Right atrium auricular region (tissue), 2 donors: ENCODE data around the gene CCR2. TPM values are rescaled to one million over a fixed set of nuclear protein-coding genes. Genes with fewer than 3 reads are reported as not detected.

ENCODE experiments used
- DNase-seq: peaks from one replicate; pipeline ENCODE4 v3.0.0-alpha.2; 2019; ENCODE audit warnings: low spot score
- H3K27ac ChIP-seq, 2 donors: fragments of 200-600 bp; sonication (generic); 1 replicate in 1 of 2; 2 replicates in 1 of 2; pipeline ENCODE4 v1.5.1; 2016 to 2019
- H3K27me3 ChIP-seq, 2 donors: fragments of 200-600 bp; sonication (generic); one replicate each; pipeline versions ENCODE4 v1.5.1 to v1.6.0; 2017 to 2019
- H3K36me3 ChIP-seq: fragments of 200-600 bp; sonication (generic); one replicate; pipeline ENCODE4 v1.5.1; 2016
- H3K4me1 ChIP-seq, 2 donors: fragments of 200-600 bp; sonication (generic); one replicate each; pipeline versions ENCODE4 v1.5.1 to v1.6.0; 2017 to 2019
- H3K4me3 ChIP-seq, 2 donors: fragments of 200-600 bp; sonication (generic); 1 replicate in 1 of 2; 2 replicates in 1 of 2; pipeline ENCODE4 v1.5.1; 2017 to 2019; ENCODE audit warnings: mild to moderate bottlenecking in 1 of 2, moderate library complexity in 1 of 2
- H3K9me3 ChIP-seq, 2 donors: fragments of 200-600 bp; sonication (generic); one replicate each; pipeline ENCODE4 v1.5.1; 2019
- total RNA-seq, 2 donors: library from RNA; depleted of rRNA; stranded (reverse); fragments of >200 nt; gene quantifications; one replicate each; pipeline ENCODE4 v1.1.0, GENCODE V29; 2016
- TF ChIP-seq, protein P1 (sequence below), 2 donors: fragments of 200-600 bp; sonication (generic); IDR thresholded peaks; one replicate each; pipeline ENCODE4 v1.5.1; 2019; ENCODE audit warnings: antibody characterized with exemption in 2 of 2

The CCR2 gene
- total RNA-seq, 2 donors from 2014 or later: 0.33 to 2.1 TPM

DNA sequence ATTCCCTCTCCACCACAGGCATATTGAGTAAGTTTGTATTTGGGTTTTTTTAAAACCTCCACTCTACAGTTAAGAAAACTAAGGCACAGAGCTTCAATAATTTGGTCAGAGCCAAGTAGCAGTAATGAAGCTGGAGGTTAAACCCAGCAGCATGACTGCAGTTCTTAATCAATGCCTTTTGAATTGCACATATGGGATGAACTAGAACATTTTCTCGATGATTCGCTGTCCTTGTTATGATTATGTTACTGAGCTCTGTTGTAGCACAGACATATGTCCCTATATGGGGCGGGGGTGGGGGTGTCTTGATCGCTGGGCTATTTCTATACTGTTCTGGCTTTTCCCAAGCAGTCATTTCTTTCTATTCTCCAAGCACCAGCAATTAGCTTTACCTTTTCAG is 15.2 kb downstream of the CCR2 start:
- TF ChIP-seq, protein P1, sequence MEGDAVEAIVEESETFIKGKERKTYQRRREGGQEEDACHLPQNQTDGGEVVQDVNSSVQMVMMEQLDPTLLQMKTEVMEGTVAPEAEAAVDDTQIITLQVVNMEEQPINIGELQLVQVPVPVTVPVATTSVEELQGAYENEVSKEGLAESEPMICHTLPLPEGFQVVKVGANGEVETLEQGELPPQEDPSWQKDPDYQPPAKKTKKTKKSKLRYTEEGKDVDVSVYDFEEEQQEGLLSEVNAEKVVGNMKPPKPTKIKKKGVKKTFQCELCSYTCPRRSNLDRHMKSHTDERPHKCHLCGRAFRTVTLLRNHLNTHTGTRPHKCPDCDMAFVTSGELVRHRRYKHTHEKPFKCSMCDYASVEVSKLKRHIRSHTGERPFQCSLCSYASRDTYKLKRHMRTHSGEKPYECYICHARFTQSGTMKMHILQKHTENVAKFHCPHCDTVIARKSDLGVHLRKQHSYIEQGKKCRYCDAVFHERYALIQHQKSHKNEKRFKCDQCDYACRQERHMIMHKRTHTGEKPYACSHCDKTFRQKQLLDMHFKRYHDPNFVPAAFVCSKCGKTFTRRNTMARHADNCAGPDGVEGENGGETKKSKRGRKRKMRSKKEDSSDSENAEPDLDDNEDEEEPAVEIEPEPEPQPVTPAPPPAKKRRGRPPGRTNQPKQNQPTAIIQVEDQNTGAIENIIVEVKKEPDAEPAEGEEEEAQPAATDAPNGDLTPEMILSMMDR (IDR thresholded peaks at IDR 0.05): no peak
- DNase-seq: no peak
- H3K27ac ChIP-seq: no peak overlapping the region
- no peaks in the 10 kb centered on the region for H3K27me3 ChIP-seq
- no peak overlapping the region for H3K4me3 ChIP-seq
- H3K36me3 ChIP-seq: no peaks in the 10 kb centered on the region
- H3K9me3 ChIP-seq: no peaks in the 10 kb centered on the region
- H3K4me1 ChIP-seq: no peaks in the 10 kb centered on the region

DNA sequence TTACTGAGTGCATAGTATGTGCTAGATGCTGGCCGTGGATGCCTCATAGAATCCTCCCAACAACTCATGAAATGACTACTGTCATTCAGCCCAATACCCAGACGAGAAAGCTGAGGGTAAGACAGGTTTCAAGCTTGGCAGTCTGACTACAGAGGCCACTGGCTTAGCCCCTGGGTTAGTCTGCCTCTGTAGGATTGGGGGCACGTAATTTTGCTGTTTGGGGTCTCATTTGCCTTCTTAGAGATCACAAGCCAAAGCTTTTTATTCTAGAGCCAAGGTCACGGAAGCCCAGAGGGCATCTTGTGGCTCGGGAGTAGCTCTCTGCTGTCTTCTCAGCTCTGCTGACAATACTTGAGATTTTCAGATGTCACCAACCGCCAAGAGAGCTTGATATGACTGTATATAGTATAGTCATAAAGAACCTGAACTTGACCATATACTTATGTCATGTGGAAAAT is 15.8 kb downstream of the CCR2 start:
- no peak overlapping the region for H3K27ac ChIP-seq
- H3K36me3 ChIP-seq: no peaks in the 10 kb centered on the region
- no peaks in the 10 kb centered on the region for H3K9me3 ChIP-seq
- no peaks in the 10 kb centered on the region for H3K27me3 ChIP-seq
- H3K4me1 ChIP-seq: no peaks in the 10 kb centered on the region
- DNase-seq: no peak
- no peak overlapping the region for H3K4me3 ChIP-seq
- TF ChIP-seq, protein P1 (IDR thresholded peaks at IDR 0.05): no peak

DNA sequence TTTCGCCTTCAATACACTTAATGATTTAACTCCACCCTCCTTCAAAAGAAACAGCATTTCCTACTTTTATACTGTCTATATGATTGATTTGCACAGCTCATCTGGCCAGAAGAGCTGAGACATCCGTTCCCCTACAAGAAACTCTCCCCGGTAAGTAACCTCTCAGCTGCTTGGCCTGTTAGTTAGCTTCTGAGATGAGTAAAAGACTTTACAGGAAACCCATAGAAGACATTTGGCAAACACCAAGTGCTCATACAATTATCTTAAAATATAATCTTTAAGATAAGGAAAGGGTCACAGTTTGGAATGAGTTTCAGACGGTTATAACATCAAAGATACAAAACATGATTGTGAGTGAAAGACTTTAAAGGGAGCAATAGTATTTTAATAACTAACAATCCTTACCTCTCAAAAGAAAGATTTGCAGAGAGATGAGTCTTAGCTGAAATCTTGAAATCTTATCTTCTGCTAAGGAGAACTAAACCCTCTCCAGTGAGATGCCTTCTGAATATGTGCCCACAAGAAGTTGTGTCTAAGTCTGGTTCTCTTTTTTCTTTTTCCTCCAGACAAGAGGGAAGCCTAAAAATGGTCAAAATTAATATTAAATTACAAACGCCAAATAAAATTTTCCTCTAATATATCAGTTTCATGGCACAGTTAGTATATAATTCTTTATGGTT is 17.1 kb downstream of the CCR2 start, which contains the start of gene CCR5:
TSS of gene CCR5 (plus strand) at position 108 of the 680 bp plus-strand sequence. CDS start 1,957 bp downstream, outside the sequence.
- Histone ChIP-seq H3K36me3 (no peaks in the 10 kb centered on the region), H3K4me1 (no peaks in the 10 kb centered on the region), H3K27me3 (no peaks in the 10 kb centered on the region), H3K4me3 (no peak within 1 kb of the TSS), H3K9me3 (no peaks in the 10 kb centered on the region), H3K27ac (no peak within 1 kb of the TSS)
- no peak for DNase-seq
- TF ChIP-seq, protein P1 (IDR thresholded peaks at IDR 0.05): no peak

DNA sequence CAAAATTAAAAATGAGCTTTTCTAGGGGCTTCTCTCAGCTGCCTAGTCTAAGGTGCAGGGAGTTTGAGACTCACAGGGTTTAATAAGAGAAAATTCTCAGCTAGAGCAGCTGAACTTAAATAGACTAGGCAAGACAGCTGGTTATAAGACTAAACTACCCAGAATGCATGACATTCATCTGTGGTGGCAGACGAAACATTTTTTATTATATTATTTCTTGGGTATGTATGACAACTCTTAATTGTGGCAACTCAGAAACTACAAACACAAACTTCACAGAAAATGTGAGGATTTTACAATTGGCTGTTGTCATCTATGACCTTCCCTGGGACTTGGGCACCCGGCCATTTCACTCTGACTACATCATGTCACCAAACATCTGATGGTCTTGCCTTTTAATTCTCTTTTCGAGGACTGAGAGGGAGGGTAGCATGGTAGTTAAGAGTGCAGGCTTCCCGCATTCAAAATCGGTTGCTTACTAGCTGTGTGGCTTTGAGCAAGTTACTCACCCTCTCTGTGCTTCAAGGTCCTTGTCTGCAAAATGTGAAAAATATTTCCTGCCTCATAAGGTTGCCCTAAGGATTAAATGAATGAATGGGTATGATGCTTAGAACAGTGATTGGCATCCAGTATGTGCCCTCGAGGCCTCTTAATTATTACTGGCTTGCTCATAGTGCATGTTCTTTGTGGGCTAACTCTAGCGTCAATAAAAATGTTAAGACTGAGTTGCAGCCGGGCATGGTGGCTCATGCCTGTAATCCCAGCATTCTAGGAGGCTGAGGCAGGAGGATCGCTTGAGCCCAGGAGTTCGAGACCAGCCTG is 17.8 kb downstream of the CCR2 start:
- H3K4me1 ChIP-seq: no peaks in the 10 kb centered on the region

DNA sequence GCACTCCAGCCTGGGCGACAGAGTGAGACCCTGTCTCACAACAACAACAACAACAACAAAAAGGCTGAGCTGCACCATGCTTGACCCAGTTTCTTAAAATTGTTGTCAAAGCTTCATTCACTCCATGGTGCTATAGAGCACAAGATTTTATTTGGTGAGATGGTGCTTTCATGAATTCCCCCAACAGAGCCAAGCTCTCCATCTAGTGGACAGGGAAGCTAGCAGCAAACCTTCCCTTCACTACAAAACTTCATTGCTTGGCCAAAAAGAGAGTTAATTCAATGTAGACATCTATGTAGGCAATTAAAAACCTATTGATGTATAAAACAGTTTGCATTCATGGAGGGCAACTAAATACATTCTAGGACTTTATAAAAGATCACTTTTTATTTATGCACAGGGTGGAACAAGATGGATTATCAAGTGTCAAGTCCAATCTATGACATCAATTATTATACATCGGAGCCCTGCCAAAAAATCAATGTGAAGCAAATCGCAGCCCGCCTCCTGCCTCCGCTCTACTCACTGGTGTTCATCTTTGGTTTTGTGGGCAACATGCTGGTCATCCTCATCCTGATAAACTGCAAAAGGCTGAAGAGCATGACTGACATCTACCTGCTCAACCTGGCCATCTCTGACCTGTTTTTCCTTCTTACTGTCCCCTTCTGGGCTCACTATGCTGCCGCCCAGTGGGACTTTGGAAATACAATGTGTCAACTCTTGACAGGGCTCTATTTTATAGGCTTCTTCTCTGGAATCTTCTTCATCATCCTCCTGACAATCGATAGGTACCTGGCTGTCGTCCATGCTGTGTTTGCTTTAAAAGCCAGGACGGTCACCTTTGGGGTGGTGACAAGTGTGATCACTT is 18.8 kb downstream of the CCR2 start:
- DNase-seq: no peak
- TF ChIP-seq, protein P1 (IDR thresholded peaks at IDR 0.05): peak in 1 of 2 donors; percentile 51
- Histone ChIP-seq H3K4me1 (no peaks in the 10 kb centered on the region), H3K9me3 (no peaks in the 10 kb centered on the region), H3K27ac (no peak overlapping the region), H3K36me3 (no peaks in the 10 kb centered on the region), H3K4me3 (no peak overlapping the region), H3K27me3 (no peaks in the 10 kb centered on the region)

More for the DNA sequence above, 17.8 kb downstream of the CCR2 start:
- Histone ChIP-seq H3K27ac (no peak overlapping the region), H3K4me3 (no peak overlapping the region), H3K36me3 (no peaks in the 10 kb centered on the region), H3K27me3 (no peaks in the 10 kb centered on the region), H3K9me3 (no peaks in the 10 kb centered on the region)
- no peak for DNase-seq
- TF ChIP-seq, protein P1 (IDR thresholded peaks at IDR 0.05): no peak
